LNCaP clone FGC (cell line): Measurements from ENCODE around the gene RECQL5.
A peak's percentile ranks its signal among the peaks of the same experiment; 100 is the strongest.

Source experiments
- DNase-seq: peaks from one replicate; pipeline ENCODE4 v3.0.0-alpha.2; 2011; ENCODE audit warnings: low read depth
- H3K4me3 ChIP-seq: 2 replicates; pipeline ENCODE4 v1.5.1; 2011; ENCODE audit warnings: mild to moderate bottlenecking, low read depth, low read length, control low read depth
- TF ChIP-seq, protein P1 (sequence below): IDR thresholded peaks from 2 replicates; pipeline ENCODE4 v1.5.1; 2012; ENCODE audit warnings: mild to moderate bottlenecking; ENCODE audit not compliant: control insufficient read depth, insufficient read depth; ENCODE audit errors: extremely low read depth

Gene RECQL5

DNA sequence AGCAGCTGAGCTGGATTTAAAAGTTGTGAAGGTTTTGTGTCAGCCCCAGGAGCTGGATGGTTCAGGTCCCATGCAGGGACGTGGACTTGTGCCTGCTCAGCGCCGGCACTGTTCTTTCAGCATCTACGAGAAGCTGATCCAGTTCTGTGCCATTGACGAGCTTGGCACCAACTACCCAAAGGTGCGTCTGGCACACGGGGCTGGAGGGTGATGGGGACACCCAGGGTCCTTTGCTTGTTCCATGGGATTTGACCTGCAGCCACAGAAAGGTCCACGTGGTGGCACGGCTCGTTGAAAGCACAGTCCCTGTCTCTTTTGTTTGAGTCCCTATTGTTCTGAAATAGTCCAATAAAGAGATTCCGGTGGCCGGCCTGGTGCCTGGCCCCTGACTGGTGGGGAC lies 36.2 kb upstream of the RECQL5 start:
- TF ChIP-seq, protein P1, sequence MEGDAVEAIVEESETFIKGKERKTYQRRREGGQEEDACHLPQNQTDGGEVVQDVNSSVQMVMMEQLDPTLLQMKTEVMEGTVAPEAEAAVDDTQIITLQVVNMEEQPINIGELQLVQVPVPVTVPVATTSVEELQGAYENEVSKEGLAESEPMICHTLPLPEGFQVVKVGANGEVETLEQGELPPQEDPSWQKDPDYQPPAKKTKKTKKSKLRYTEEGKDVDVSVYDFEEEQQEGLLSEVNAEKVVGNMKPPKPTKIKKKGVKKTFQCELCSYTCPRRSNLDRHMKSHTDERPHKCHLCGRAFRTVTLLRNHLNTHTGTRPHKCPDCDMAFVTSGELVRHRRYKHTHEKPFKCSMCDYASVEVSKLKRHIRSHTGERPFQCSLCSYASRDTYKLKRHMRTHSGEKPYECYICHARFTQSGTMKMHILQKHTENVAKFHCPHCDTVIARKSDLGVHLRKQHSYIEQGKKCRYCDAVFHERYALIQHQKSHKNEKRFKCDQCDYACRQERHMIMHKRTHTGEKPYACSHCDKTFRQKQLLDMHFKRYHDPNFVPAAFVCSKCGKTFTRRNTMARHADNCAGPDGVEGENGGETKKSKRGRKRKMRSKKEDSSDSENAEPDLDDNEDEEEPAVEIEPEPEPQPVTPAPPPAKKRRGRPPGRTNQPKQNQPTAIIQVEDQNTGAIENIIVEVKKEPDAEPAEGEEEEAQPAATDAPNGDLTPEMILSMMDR = no peak
- DNase-seq = no peak
- no peak overlapping the region for H3K4me3 ChIP-seq

DNA sequence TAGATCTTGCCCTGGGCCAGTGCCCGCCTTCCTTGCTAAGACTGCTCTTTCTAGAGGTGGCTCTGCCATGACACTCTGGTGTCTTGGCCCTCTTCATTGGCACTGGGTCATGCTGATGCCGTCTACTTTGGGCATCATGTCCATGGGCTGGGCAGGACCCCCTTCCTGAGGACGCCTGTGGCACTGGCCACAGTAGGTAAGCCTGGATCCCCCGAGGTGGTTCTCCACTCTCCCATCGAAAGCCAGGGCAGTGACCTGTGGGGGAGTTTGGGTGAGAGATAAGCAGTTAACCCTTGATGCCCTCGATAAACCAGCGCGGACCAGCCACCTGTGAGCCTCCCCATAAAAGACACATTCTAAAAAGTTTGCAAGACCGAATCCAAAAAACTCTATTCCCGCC lies 34.3 kb upstream of the RECQL5 start:
- no peak overlapping the region for H3K4me3 ChIP-seq
- TF ChIP-seq, protein P1 = no peak
- DNase-seq = no peak

DNA sequence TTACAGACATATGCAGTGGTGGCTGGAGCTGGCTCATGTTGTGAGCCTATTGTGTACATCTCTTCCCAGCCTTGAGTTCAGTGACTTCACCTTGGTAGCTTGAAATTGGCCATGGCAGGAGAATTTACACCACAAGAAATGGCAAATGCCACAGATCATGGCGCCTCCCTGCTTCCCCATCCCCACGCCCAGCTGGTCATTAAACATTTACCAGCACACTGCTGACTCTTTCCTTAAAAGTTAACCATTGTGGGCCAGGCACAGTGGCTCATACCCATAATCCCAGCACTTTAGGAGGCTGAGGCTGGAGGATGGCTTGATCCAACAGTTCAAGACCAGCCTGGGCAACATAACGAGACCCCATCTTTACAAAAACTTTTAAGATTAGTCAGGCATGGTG lies 31.7 kb upstream of the RECQL5 start:
- DNase-seq = no peak
- TF ChIP-seq, protein P1 = no peak
- no peak overlapping the region for H3K4me3 ChIP-seq

DNA sequence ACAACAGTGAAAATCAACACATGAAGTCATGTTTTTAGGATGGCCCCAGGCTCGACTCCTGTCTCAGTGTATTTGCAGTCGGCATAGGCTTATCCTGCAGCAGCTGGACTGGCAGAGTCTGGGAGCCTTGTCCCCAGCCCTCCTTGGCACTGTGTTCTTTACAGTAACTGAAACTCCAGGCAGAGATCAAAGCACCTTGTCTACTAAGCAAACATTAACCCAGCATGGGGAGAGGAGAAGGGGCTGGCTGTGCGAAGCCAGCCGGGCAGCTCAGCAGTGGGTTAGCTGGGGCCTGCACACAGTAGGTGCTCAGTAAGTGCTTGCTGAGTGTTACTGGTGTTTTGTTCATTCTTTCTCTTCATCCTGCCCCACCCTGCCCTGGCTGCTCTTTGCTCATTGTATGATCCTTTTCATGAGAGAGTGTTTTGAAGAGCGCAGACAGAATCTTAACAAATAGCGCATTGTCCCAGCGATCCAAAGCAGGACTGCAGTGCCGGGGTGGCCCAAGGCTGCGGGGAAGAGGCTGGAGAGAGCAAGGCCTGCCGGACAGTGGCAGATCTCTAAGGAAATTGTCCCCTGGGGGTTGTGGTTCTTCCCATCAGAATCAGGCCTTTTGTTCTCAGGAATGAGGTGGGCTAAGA lies 30.8 kb upstream of the RECQL5 start:
- peak; percentile 82 for DNase-seq
- TF ChIP-seq, protein P1 = no peak
- H3K4me3 ChIP-seq = no peak overlapping the region; the same call in 1 of the 2 replicates

DNA sequence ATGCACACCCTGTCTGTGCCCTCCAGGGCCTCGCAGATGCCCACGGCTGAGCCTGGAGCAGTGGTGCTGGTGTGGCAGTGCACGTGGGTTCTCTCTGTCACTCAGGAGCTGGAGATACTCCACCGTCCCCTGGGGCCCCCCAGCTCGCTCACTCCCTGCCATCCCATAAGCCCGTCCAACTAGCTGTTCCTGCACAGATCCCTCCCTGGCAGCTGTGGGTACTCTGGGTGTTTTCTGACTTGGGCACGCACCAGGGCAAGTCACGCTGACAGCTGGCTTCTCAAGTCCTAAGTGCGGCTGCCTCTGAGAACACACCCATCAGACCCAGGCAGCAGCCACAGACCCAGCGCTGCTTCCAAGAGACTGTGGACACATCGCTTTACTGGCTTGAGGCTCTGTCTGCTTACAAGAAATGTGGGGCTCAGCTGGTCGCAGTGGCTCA lies 28.9 kb upstream of the RECQL5 start:
- no peak overlapping the region for H3K4me3 ChIP-seq
- DNase-seq = no peak
- TF ChIP-seq, protein P1 = no peak

DNA sequence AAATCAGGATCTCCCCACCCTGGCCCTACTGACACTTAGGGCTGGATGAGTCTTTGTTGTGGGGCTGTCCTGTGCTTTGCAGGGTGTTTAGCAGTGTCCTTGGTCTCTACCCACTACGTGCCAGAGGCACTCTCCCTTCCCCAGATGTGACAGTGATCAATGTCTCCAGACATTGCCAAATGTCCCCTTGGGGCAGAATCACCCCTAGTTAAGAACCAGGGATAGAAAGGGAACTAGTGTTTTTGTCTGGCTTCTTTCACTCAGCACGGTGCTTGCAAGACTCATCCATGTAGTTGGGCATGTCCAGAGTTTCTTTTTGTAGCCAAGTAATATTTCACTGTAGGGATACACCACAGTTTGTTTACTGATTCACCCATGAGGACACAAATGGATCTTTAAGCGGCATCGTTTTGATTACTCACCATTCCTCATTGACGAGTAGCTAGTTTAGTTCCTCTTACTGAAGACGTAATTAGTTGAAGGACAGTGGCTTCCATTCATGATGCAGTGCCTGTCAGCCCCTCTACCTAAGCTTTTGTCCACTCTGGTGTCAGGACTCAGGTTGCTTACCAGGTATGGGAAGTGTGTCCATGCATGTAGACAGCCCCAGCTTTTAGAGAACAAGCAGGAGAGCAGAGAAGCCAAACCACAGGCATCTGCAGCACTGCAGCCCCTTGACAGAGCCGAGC lies 28.3 kb upstream of the RECQL5 start:
- no peak for DNase-seq
- H3K4me3 ChIP-seq = no peak overlapping the region
- TF ChIP-seq, protein P1 = no peak
